ENCODE results near the gene MRPS23.

DNA sequence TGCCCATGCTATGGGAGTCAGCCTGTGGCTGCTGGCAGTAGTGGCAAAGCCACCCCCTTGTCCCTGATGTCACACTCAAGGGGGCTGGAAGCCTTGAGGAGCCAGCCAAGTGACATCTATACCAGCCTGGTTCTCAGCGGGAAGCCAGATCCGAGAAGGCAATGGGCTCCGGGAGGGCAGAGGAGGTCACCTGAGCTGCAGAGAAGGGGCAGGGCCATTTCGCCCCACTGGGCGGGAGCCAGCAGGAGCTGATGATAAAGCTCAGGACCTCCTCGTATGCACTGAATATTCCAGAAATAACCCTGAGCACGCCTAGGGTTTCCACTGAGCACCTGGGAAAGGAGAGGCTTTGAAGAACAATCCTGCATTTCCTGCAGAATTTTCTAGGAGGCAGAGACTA, 19.0 kb downstream of the MRPS23 start:
- TF ChIP-seq CTCF (IDR thresholded peaks at IDR 0.05; ENCODE audit: low read depth, low read length) (no peak), POLR2A (IDR thresholded peaks at IDR 0.05; ENCODE audit: extremely low read depth, insufficient read length) (no peak), MAX (IDR thresholded peaks at IDR 0.05; ENCODE audit: low read depth, low read length) (no peak)

Data from NB4 (cell line).